IMR-90 (cell line): ENCODE measurements around the gene SLC24A3. TPM values are rescaled to one million over a fixed set of nuclear protein-coding genes. Genes with fewer than 3 reads are reported as not detected.

ENCODE experiments used
- ATAC-seq: fragments of 200-7000 bp; cut with Tn5 transposase; 2 replicates; pipeline ENCODE4 v1.9.1; 2020; ENCODE audit warnings: low read depth, mild to moderate bottlenecking, moderate library complexity
- BruUV-seq: library from RNA; stranded (reverse); fragments of 400-500 nt; replicated peaks from 2 replicates; lab custom pipeline; 2021; lab: Mats Ljungman, UMichigan
- CTCF ChIA-PET: fragments of 300-600 bp; formaldehyde crosslinking; extraction: SDS; loops from one replicate; lab custom pipeline; 2021; ENCODE audit warnings: antibody characterized with exemption; lab: Yijun Ruan, JAX
- POLR2A ChIA-PET: fragments of 300-600 bp; sonication (Branson Sonifier 250); formaldehyde crosslinking; loops from one replicate; lab custom pipeline; 2022; ENCODE audit warnings: antibody characterized with exemption; ENCODE audit not compliant: unreplicated experiment; lab: Charles Lee
- DNase-seq: peaks from one replicate; pipeline ENCODE4 v3.0.0; 2013
- H2AFZ ChIP-seq: replicated peaks from 2 replicates; pipeline ENCODE3; 2013; ENCODE audit warnings: low read length, mild to moderate bottlenecking; ENCODE audit not compliant: poor library complexity
- H2AK5ac ChIP-seq: 2 replicates; pipeline ENCODE4 v1.6.1; 2013; ENCODE audit warnings: low read depth, low read length, inconsistent platforms
- H2AK9ac ChIP-seq: replicated peaks from 2 replicates; pipeline ENCODE3; 2013; ENCODE audit warnings: mild to moderate bottlenecking, low read depth, low read length, moderate library complexity; ENCODE audit not compliant: poor library complexity
- H2BK120ac ChIP-seq: 2 replicates; pipeline ENCODE4 v1.6.1; 2013; ENCODE audit warnings: low read depth, low read length, inconsistent platforms
- H2BK15ac ChIP-seq: 3 replicates; pipeline ENCODE4 v1.6.1; 2013; ENCODE audit warnings: low read depth, low read length, inconsistent platforms
- H2BK20ac ChIP-seq: 2 replicates; pipeline ENCODE4 v1.6.1; 2013; ENCODE audit warnings: low read depth, mild to moderate bottlenecking, inconsistent platforms, low read length, moderate library complexity
- H2BK5ac ChIP-seq: 2 replicates; pipeline ENCODE4 v1.6.1; 2013; ENCODE audit warnings: mild to moderate bottlenecking, low read depth, low read length, inconsistent platforms; ENCODE audit not compliant: poor library complexity, severe bottlenecking
- H3K14ac ChIP-seq: replicated peaks from 2 replicates; pipeline ENCODE4 v1.6.1; 2013; ENCODE audit warnings: low read depth, low read length, inconsistent platforms
- H3K18ac ChIP-seq: 2 replicates; pipeline ENCODE4 v1.6.1; 2013; ENCODE audit warnings: low read depth, low read length, control low read depth
- H3K23ac ChIP-seq: 2 replicates; pipeline ENCODE4 v1.6.1; 2013; ENCODE audit warnings: low read depth, low read length, inconsistent platforms
- H3K27ac ChIP-seq: 2 replicates; pipeline ENCODE4 v1.5.1; 2013; ENCODE audit warnings: mild to moderate bottlenecking, control low read depth, low read length; ENCODE audit not compliant: insufficient read depth
- H3K27me3 ChIP-seq: 2 replicates; pipeline ENCODE4 v1.6.1; 2013; ENCODE audit warnings: low read length; ENCODE audit not compliant: control insufficient read depth, insufficient read depth
- H3K36me3 ChIP-seq: 2 replicates; pipeline ENCODE4 v1.6.1; 2013; ENCODE audit warnings: low read length, mixed read lengths; ENCODE audit not compliant: control insufficient read depth, insufficient read depth
- H3K4ac ChIP-seq: 2 replicates; pipeline ENCODE4 v1.6.1; 2013; ENCODE audit warnings: low read depth, low read length, inconsistent platforms
- H3K4me1 ChIP-seq: 2 replicates; pipeline ENCODE4 v1.6.1; 2013; ENCODE audit warnings: low read length, mixed read lengths; ENCODE audit not compliant: control insufficient read depth, insufficient read depth
- H3K4me2 ChIP-seq: 2 replicates; pipeline ENCODE4 v1.6.1; 2013; ENCODE audit warnings: low read depth, mild to moderate bottlenecking, control low read depth, low read length, moderate library complexity
- H3K4me3 ChIP-seq: 2 replicates; pipeline ENCODE4 v1.5.1; 2013; ENCODE audit warnings: low read depth, mild to moderate bottlenecking, control low read depth, low read length, moderate library complexity; ENCODE audit not compliant: insufficient read depth
- H3K56ac ChIP-seq: 2 replicates; pipeline ENCODE4 v1.6.1; 2013; ENCODE audit warnings: low read length, inconsistent platforms; ENCODE audit not compliant: insufficient read depth; ENCODE audit errors: extremely low read depth
- H3K79me1 ChIP-seq, 2 experiments: 2 replicates each; pipeline ENCODE4 v1.6.1; 2013; ENCODE audit warnings: low read length in 2 of 2, inconsistent platforms in 1 of 2, low read depth in 1 of 2
- H3K9ac ChIP-seq: 2 replicates; pipeline ENCODE4 v1.6.1; 2013; ENCODE audit warnings: low read depth, low read length, control low read depth
- H3K9me1 ChIP-seq: 2 replicates; pipeline ENCODE4 v1.6.1; 2013; ENCODE audit warnings: low read length, inconsistent platforms; ENCODE audit not compliant: insufficient read depth
- H3K9me3 ChIP-seq: 2 replicates; pipeline ENCODE4 v1.6.1; 2013; ENCODE audit warnings: low read length; ENCODE audit not compliant: control insufficient read depth, insufficient read depth
- H4K20me1 ChIP-seq: 2 replicates; pipeline ENCODE4 v1.6.1; 2013; ENCODE audit warnings: low read length, inconsistent platforms; ENCODE audit not compliant: insufficient read depth
- H4K5ac ChIP-seq: 2 replicates; pipeline ENCODE4 v1.6.1; 2013; ENCODE audit warnings: mild to moderate bottlenecking, low read depth, low read length, control low read depth
- H4K8ac ChIP-seq, 2 experiments: 2 replicates each; pipeline ENCODE4 v1.6.1; 2013; ENCODE audit warnings: low read depth in 2 of 2, low read length in 2 of 2, control low read depth in 1 of 2, inconsistent platforms in 1 of 2
- H4K91ac ChIP-seq: 2 replicates; pipeline ENCODE4 v1.6.1; 2013; ENCODE audit warnings: low read depth, low read length, inconsistent platforms; ENCODE audit not compliant: insufficient read depth
- BHLHE40 ChIP-seq: fragments of 150-350 bp; IDR thresholded peaks from 2 replicates; pipeline ENCODE4 v1.6.1; 2016; ENCODE audit warnings: mild to moderate bottlenecking, low read depth, low read length
- FOS ChIP-seq: fragments of 150-350 bp; IDR thresholded peaks from 2 replicates; pipeline ENCODE4 v1.6.1; 2016; ENCODE audit warnings: low read depth, low read length
- MAZ ChIP-seq: IDR thresholded peaks from 2 replicates; pipeline ENCODE4 v1.6.1; 2012; ENCODE audit warnings: low read depth, mild to moderate bottlenecking, low read length, improper control_type of control experiment, moderate library complexity, borderline replicate concordance
- NFE2L2 ChIP-seq: fragments of 150-350 bp; IDR thresholded peaks from 2 replicates; pipeline ENCODE4 v1.6.1; 2016; ENCODE audit warnings: low read depth, mild to moderate bottlenecking, low read length
- POLR2A ChIP-seq: IDR thresholded peaks from 2 replicates; pipeline ENCODE4 v1.6.1; 2012; ENCODE audit warnings: mild to moderate bottlenecking, low read depth, low read length
- RFX5 ChIP-seq: IDR thresholded peaks from 2 replicates; pipeline ENCODE4 v1.8.0; 2012; ENCODE audit warnings: low read depth, mild to moderate bottlenecking, low read length, moderate library complexity
- SMC3 ChIP-seq: fragments of 150-350 bp; IDR thresholded peaks from 2 replicates; pipeline ENCODE4 v1.6.1; 2016; ENCODE audit warnings: low read depth, mild to moderate bottlenecking, antibody characterized with exemption, low read length, moderate library complexity
- USF2 ChIP-seq: fragments of 150-350 bp; IDR thresholded peaks from 2 replicates; pipeline ENCODE4 v1.6.1; 2017; ENCODE audit warnings: mild to moderate bottlenecking, antibody characterized with exemption, low read length, low read depth
- WGBS, 2 experiments: methylation state at CpG; one replicate each; pipeline versions ENCODE4 v1.1.5 to v1.1.7; 2013; ENCODE audit warnings: missing lambda C conversion rate in 2 of 2; ENCODE audit not compliant: insufficient read length in 1 of 2; ENCODE audit errors: extremely low coverage in 2 of 2; 5-methylcytosine and 5-hydroxymethylcytosine counted together
- dilution Hi-C: fragments of 300-500 bp; cut with HindIII; formaldehyde crosslinking; loops from one replicate; pipeline ENCODE4 v1.14.3; 2018; ENCODE audit warnings: low sequenced_read_pairs; ENCODE audit not compliant: unreplicated experiment
- in situ Hi-C: fragments of 300-500 bp; cut with MboI; formaldehyde crosslinking; loops from 3 replicates; pipeline ENCODE4 v1.14.3; 2019; ENCODE audit warnings: low sequenced_read_pairs, inconsistent platforms, mixed read lengths
- intact Hi-C: fragments of 100-400 bp; cut with micrococcal nuclease; formaldehyde crosslinking; loops from 2 replicates; pipeline ENCODE4 v1.10.0; 2022
- polyA plus RNA-seq, 3 experiments: library from polyadenylated mRNA; depleted of rRNA; stranded (reverse); fragments of >200 nt; gene quantifications; 2 replicates each; pipeline ENCODE4 v1.2.3, GENCODE V29; 2012; ENCODE audit warnings: low replicate concordance in 1 of 3
- total RNA-seq: library from RNA; depleted of rRNA; stranded (reverse); fragments of >200 nt; gene quantifications from 2 replicates; pipeline ENCODE4 v1.2.3, GENCODE V29; 2012
- TF ChIP-seq, protein P1 (sequence below): conservative IDR thresholded peaks from 2 replicates; pipeline ENCODE4 v1.5.1; 2012; ENCODE audit warnings: mild to moderate bottlenecking, low read depth, low read length, improper control_type of control experiment
- TF ChIP-seq, protein P2 (sequence below): fragments of 150-350 bp; IDR thresholded peaks from 2 replicates; pipeline ENCODE4 v1.6.1; 2016; ENCODE audit warnings: low read depth, mild to moderate bottlenecking, low read length, moderate library complexity, borderline replicate concordance

SLC24A3 gene
- total and polyA plus RNA-seq, 2 of the 4 experiments (the other 2 are of a cell fraction): not detected

DNA sequence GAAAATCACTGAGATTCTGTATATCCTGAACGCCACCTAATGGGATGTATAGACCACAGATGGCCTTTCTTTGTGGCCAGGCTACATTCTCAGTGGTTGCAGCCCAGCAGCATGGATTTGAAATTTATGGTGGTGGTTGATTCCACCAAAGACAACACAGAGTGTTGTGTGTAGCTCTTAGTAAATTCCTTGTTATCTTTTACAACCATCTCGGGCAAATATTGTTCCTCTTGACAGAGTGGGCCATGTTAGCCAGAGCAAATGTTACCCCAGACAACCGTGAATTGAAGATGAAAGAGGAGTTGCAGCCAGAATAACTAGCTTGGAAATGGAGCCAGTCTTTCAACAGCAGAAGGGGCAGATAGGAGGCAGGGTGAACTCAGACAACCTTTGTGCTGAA is 39.5 kb downstream of the SLC24A3 start:
- Histone ChIP-seq H3K27ac (no peak overlapping the region), H2BK15ac (no peak overlapping the region), H3K56ac (no peak overlapping the region), H3K23ac (no peak overlapping the region), H4K8ac (no peak overlapping the region), H3K14ac (no peak overlapping the region), H3K4me3 (no peak overlapping the region), H4K91ac (no peak overlapping the region), H3K9ac (no peak overlapping the region), H3K36me3 (no peaks in the 10 kb centered on the region), H3K9me1 (no peaks in the 10 kb centered on the region), H4K5ac (no peak overlapping the region), H3K4me1 (no peaks in the 10 kb centered on the region), H2BK5ac (no peak overlapping the region), H2AK5ac (no peak overlapping the region), H4K20me1 (no peaks in the 10 kb centered on the region), H3K18ac (no peak overlapping the region), H3K27me3 (no peaks in the 10 kb centered on the region), H2AFZ (no peak overlapping the region), H3K4ac (no peak overlapping the region), H3K79me1 (no peaks in the 10 kb centered on the region), H2BK20ac (no peak overlapping the region), H2BK120ac (no peak overlapping the region), H3K9me3 (peaks cover 3% of the 10 kb centered on the region; the same call in 1 of the 2 replicates), H3K4me2 (no peak overlapping the region), H2AK9ac (no peak overlapping the region)
- no peak for TF ChIP-seq SMC3
- no peak for TF ChIP-seq RFX5
- no peak for TF ChIP-seq USF2
- TF ChIP-seq, protein P1, sequence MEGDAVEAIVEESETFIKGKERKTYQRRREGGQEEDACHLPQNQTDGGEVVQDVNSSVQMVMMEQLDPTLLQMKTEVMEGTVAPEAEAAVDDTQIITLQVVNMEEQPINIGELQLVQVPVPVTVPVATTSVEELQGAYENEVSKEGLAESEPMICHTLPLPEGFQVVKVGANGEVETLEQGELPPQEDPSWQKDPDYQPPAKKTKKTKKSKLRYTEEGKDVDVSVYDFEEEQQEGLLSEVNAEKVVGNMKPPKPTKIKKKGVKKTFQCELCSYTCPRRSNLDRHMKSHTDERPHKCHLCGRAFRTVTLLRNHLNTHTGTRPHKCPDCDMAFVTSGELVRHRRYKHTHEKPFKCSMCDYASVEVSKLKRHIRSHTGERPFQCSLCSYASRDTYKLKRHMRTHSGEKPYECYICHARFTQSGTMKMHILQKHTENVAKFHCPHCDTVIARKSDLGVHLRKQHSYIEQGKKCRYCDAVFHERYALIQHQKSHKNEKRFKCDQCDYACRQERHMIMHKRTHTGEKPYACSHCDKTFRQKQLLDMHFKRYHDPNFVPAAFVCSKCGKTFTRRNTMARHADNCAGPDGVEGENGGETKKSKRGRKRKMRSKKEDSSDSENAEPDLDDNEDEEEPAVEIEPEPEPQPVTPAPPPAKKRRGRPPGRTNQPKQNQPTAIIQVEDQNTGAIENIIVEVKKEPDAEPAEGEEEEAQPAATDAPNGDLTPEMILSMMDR: no peak
- TF ChIP-seq NFE2L2: no peak
- no peak for TF ChIP-seq MAZ
- no peak for TF ChIP-seq FOS
- TF ChIP-seq BHLHE40: no peak
- no peak for TF ChIP-seq POLR2A
- TF ChIP-seq, protein P2, sequence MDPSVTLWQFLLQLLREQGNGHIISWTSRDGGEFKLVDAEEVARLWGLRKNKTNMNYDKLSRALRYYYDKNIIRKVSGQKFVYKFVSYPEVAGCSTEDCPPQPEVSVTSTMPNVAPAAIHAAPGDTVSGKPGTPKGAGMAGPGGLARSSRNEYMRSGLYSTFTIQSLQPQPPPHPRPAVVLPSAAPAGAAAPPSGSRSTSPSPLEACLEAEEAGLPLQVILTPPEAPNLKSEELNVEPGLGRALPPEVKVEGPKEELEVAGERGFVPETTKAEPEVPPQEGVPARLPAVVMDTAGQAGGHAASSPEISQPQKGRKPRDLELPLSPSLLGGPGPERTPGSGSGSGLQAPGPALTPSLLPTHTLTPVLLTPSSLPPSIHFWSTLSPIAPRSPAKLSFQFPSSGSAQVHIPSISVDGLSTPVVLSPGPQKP: no peak
- dilution Hi-C loops (no loop called here), intact Hi-C loops (no loop called here), in situ Hi-C loops (no loop called here)
- DNase-seq: no peak
- ATAC-seq: no peak
- no TSS peak for BruUV-seq
- CTCF ChIA-PET: no interaction called here
- 0% methylated on average over 1 of the region's 3 CpGs; no CpG with 5 or more reads in 1 of the 2 experiments for WGBS, 2 experiments
- POLR2A ChIA-PET: interaction anchor here (0.6 kb wide), 1 partner anchor 19 kb away, joined by 11 read pairs; no protein-coding TSS in a partner anchor
